ENCODE results near the gene M6PR.

DNA sequence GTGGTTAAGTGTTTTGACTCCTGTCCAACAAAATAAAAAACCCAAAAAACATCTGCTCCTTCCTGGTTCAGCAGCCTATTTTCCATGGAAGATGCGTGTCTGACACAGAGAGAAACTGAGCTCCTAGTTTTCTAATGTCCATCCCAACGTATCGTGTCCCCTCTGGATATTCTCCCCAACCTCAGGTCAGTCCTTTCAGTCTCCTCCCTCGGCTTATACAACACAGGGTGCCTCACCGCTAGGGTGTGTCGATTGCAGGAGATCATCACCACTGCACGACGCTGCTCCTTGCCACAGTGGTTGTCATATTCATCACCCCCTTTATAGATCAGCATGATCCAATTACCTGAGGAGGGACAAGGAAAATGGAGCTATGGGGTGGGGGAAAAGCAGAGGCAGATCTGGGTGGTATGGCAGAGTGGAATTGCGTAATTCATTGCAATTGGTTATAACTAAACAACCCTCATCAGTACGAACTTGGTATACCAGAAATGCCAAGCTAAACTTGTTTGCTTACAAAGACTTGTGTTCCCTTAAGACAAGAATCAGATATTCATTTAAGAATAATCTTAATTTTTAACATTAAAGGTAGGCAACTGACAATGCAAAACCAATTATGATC lies 5.8 kb downstream of the M6PR start:
- TF ChIP-seq, protein P1, sequence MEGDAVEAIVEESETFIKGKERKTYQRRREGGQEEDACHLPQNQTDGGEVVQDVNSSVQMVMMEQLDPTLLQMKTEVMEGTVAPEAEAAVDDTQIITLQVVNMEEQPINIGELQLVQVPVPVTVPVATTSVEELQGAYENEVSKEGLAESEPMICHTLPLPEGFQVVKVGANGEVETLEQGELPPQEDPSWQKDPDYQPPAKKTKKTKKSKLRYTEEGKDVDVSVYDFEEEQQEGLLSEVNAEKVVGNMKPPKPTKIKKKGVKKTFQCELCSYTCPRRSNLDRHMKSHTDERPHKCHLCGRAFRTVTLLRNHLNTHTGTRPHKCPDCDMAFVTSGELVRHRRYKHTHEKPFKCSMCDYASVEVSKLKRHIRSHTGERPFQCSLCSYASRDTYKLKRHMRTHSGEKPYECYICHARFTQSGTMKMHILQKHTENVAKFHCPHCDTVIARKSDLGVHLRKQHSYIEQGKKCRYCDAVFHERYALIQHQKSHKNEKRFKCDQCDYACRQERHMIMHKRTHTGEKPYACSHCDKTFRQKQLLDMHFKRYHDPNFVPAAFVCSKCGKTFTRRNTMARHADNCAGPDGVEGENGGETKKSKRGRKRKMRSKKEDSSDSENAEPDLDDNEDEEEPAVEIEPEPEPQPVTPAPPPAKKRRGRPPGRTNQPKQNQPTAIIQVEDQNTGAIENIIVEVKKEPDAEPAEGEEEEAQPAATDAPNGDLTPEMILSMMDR (IDR thresholded peaks at IDR 0.05): no peak
- no peak for TF ChIP-seq POLR2A (IDR thresholded peaks at IDR 0.05)

Measured in uterus (tissue), 2 donors.